Endothelial cell (in vitro differentiated cells): ENCODE measurements around the gene RAB3GAP1. TPM values are rescaled to one million over a fixed set of nuclear protein-coding genes. Genes with fewer than 3 reads are reported as not detected.
"Not testable (repeated sequence)": the region's sequence is repeated elsewhere in the genome, so short reads cannot be mapped to it uniquely, and the experiment has no call there.

Source experiments
- DNase-seq: peaks from one replicate; pipeline ENCODE4 v3.0.0; 2021; ENCODE audit warnings: low spot score
- H3K27ac Mint-ChIP-seq: one replicate; pipeline ENCODE4 v1.8.0; 2021; ENCODE audit warnings: mixed read lengths, inconsistent platforms; ENCODE audit not compliant: unreplicated experiment
- H3K27me3 Mint-ChIP-seq: one replicate; pipeline ENCODE4 v1.8.0; 2021; ENCODE audit warnings: mild to moderate bottlenecking, moderate library complexity, mixed read lengths, inconsistent platforms; ENCODE audit not compliant: unreplicated experiment
- H3K36me3 Mint-ChIP-seq: one replicate; pipeline ENCODE4 v1.8.0; 2021; ENCODE audit warnings: mild to moderate bottlenecking, low read depth, mixed read lengths, inconsistent platforms; ENCODE audit not compliant: unreplicated experiment
- H3K4me1 Mint-ChIP-seq: one replicate; pipeline ENCODE4 v1.8.0; 2021; ENCODE audit warnings: mild to moderate bottlenecking, mixed read lengths, inconsistent platforms; ENCODE audit not compliant: unreplicated experiment
- H3K4me3 Mint-ChIP-seq: one replicate; pipeline ENCODE4 v1.8.0; 2021; ENCODE audit warnings: mild to moderate bottlenecking, mixed read lengths, inconsistent platforms; ENCODE audit not compliant: unreplicated experiment
- H3K9me3 Mint-ChIP-seq: one replicate; pipeline ENCODE4 v1.8.0; 2021; ENCODE audit warnings: mixed read lengths, inconsistent platforms; ENCODE audit not compliant: unreplicated experiment
- CTCF ChIP-seq: fragments of 200-600 bp; sonication (generic); IDR thresholded peaks from one replicate; pipeline ENCODE4 v1.5.0; 2021; ENCODE audit warnings: antibody characterized with exemption; ENCODE audit not compliant: unreplicated experiment
- total RNA-seq: library from RNA; stranded (reverse); fragmentation: NEBNext Ultra II Directional; extraction: Animal tissue kit (Norgen Biotek cat#: 25700); gene quantifications from one replicate; pipeline ENCODE4 v1.2.1, GENCODE V29; 2021; ENCODE audit not compliant: unreplicated experiment

The RAB3GAP1 gene
- total RNA-seq, 1 donor from 2014 or later: 28.0 TPM

DNA sequence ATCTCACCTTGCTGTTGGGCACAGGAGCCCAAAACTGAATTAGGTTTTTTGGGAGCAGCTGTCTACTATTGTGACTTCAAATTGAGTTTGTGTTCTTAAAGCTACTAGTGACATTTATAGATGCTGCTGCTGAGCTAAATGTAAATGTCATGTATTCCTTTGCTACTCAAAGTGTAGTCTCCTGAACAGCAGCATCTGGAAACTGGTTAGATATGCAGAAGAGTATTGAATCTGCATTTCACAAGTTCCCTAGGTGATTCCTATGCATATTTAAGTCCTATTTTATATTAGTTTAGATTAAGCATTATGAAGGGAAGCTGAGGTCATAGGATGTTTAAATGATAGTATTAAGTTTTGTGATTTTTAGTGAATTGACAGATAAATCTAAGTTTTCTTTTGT, 67.5 kb downstream of the RAB3GAP1 start:
- peaks cover 5% of the 10 kb centered on the region for H3K9me3 Mint-ChIP-seq
- no peak for DNase-seq
- no peak for TF ChIP-seq CTCF
- no peak overlapping the region for H3K4me3 Mint-ChIP-seq
- no peak overlapping the region for H3K27ac Mint-ChIP-seq
- H3K27me3 Mint-ChIP-seq: peaks cover 2% of the 10 kb centered on the region
- H3K4me1 Mint-ChIP-seq: no peaks in the 10 kb centered on the region
- H3K36me3 Mint-ChIP-seq: peaks cover 12% of the 10 kb centered on the region

GRCh38 chr2:135121016-135121657, 69.0 kb downstream of the RAB3GAP1 start:
- H3K27ac Mint-ChIP-seq: no peak overlapping the region
- H3K36me3 Mint-ChIP-seq: peaks cover 12% of the 10 kb centered on the region
- no peaks in the 10 kb centered on the region for H3K4me1 Mint-ChIP-seq
- DNase-seq: no peak
- H3K27me3 Mint-ChIP-seq: peaks cover 2% of the 10 kb centered on the region
- no peak for TF ChIP-seq CTCF
- no peak overlapping the region for H3K4me3 Mint-ChIP-seq
- H3K9me3 Mint-ChIP-seq: peaks cover 5% of the 10 kb centered on the region

GRCh38 chr2:135121658-135122039, 69.6 kb downstream of the RAB3GAP1 start:
- not testable (repeated sequence) for H3K9me3 Mint-ChIP-seq, H3K4me3 Mint-ChIP-seq, DNase-seq, H3K27me3 Mint-ChIP-seq, H3K4me1 Mint-ChIP-seq, H3K27ac Mint-ChIP-seq
- peaks cover 12% of the 10 kb centered on the region for H3K36me3 Mint-ChIP-seq

- Mint-ChIP-seq H3K27me3 (no peaks in the 10 kb centered on the region), H3K9me3 (no peaks in the 10 kb centered on the region), H3K36me3 (peaks cover 16% of the 10 kb centered on the region), H3K4me3 (no peak overlapping the region), H3K4me1 (no peaks in the 10 kb centered on the region), H3K27ac (no peak overlapping the region)
- no peak for TF ChIP-seq CTCF
- DNase-seq: no peak
Observed at GRCh38 chr2:135124924-135125886, 73.1 kb downstream of the RAB3GAP1 start.

GRCh38 chr2:135125940-135126339, 73.8 kb downstream of the RAB3GAP1 start:
- Mint-ChIP-seq H3K36me3 (peaks cover 16% of the 10 kb centered on the region), H3K4me1 (no peaks in the 10 kb centered on the region), H3K9me3 (no peaks in the 10 kb centered on the region), H3K4me3 (no peak overlapping the region), H3K27ac (no peak overlapping the region), H3K27me3 (no peaks in the 10 kb centered on the region)
- TF ChIP-seq CTCF: no peak
- no peak for DNase-seq
